ENCODE data around the gene LEMD3. TPM values are rescaled to one million over a fixed set of nuclear protein-coding genes. Genes with fewer than 3 reads are reported as not detected.
A peak's percentile ranks its signal among the peaks of the same experiment; 100 is the strongest.

LEMD3 gene
- polyA plus RNA-seq: 1 to 10 TPM; 5.6 to 5.9 TPM

- Histone ChIP-seq H3K9me3 (ENCODE audit: control insufficient read depth in 2 of 2, insufficient read depth in 1 of 2, low read depth in 1 of 2, low read length in 1 of 2) (no peaks in the 10 kb centered on the region), H3K4me3 (ENCODE audit: low read depth in 1 of 2, low read length in 2 of 2) (peak within 1 kb of the TSS; percentile 81 to 97), H3K27me3 (ENCODE audit: control insufficient read depth in 1 of 2, insufficient read depth in 2 of 2, low read length in 2 of 2) (no peaks in the 10 kb centered on the region), H3K36me3 (ENCODE audit: control insufficient read depth in 2 of 2, insufficient read depth in 2 of 2, low read length in 1 of 2) (no peaks in the 10 kb centered on the region), H3K27ac (ENCODE audit: low read depth in 2 of 2, low read length in 1 of 2) (peak within 1 kb of the TSS; percentile 95 to 99), H3K4me1 (ENCODE audit: control insufficient read depth in 2 of 2, insufficient read depth in 2 of 2, low read length in 1 of 2) (no peaks in the 10 kb centered on the region)
- 0 to 1% methylated on average over 87 to 91 of the region's 91 CpGs for WGBS, 2 donors
Observed at GRCh38 chr12:65169320-65170208, at the start of gene LEMD3. Gene LEMD3 (plus strand): TSS chr12:65169583. CDS start chr12:65169597, 14 bp downstream.

GRCh38 chr12:65121049-65121955, 48.1 kb upstream of the LEMD3 start, which contains the start of gene WIF1:
Gene WIF1 (minus strand): TSS chr12:65121305. CDS start chr12:65121191, 114 bp downstream.
- Histone ChIP-seq H3K9me3 (ENCODE audit: control insufficient read depth in 2 of 2, insufficient read depth in 1 of 2, low read depth in 1 of 2, low read length in 1 of 2) (no peaks in the 10 kb centered on the region), H3K27ac (ENCODE audit: low read depth in 2 of 2, low read length in 1 of 2) (no peak within 1 kb of the TSS), H3K4me3 (ENCODE audit: low read depth in 1 of 2, low read length in 2 of 2) (peak within 1 kb of the TSS in 1 of 2 donors; percentile 18), H3K4me1 (ENCODE audit: control insufficient read depth in 2 of 2, insufficient read depth in 2 of 2, low read length in 1 of 2) (no peaks in the 10 kb centered on the region), H3K27me3 (ENCODE audit: control insufficient read depth in 1 of 2, insufficient read depth in 2 of 2, low read length in 2 of 2) (peaks cover 0 to 12% of the 10 kb centered on the region in 2 donors), H3K36me3 (ENCODE audit: control insufficient read depth in 2 of 2, insufficient read depth in 2 of 2, low read length in 1 of 2) (no peaks in the 10 kb centered on the region)
- 8 to 10% methylated on average over 65 to 73 of the region's 73 CpGs for WGBS, 2 donors

- H3K4me3 ChIP-seq (ENCODE audit: low read depth in 1 of 2, low read length in 2 of 2): no peak overlapping the region
- H3K36me3 ChIP-seq (ENCODE audit: control insufficient read depth in 2 of 2, insufficient read depth in 2 of 2, low read length in 1 of 2): no peaks in the 10 kb centered on the region
- H3K9me3 ChIP-seq (ENCODE audit: control insufficient read depth in 2 of 2, insufficient read depth in 1 of 2, low read depth in 1 of 2, low read length in 1 of 2): no peaks in the 10 kb centered on the region
- 84 to 85% methylated on average over 34 of the region's 34 CpGs for WGBS, 2 donors
- H3K4me1 ChIP-seq (ENCODE audit: control insufficient read depth in 2 of 2, insufficient read depth in 2 of 2, low read length in 1 of 2): no peaks in the 10 kb centered on the region
- peaks cover 0 to 12% of the 10 kb centered on the region in 2 donors for H3K27me3 ChIP-seq (ENCODE audit: control insufficient read depth in 1 of 2, insufficient read depth in 2 of 2, low read length in 2 of 2)
- H3K27ac ChIP-seq (ENCODE audit: low read depth in 2 of 2, low read length in 1 of 2): no peak overlapping the region
Observed at GRCh38 chr12:65121956-65122469, 47.4 kb upstream of the LEMD3 start.

GRCh38 chr12:65122703-65123102, 46.7 kb upstream of the LEMD3 start:
- no peaks in the 10 kb centered on the region for H3K36me3 ChIP-seq (ENCODE audit: control insufficient read depth in 2 of 2, insufficient read depth in 2 of 2, low read length in 1 of 2)
- no peaks in the 10 kb centered on the region for H3K9me3 ChIP-seq (ENCODE audit: control insufficient read depth in 2 of 2, insufficient read depth in 1 of 2, low read depth in 1 of 2, low read length in 1 of 2)
- 53 to 56% methylated on average over 5 of the region's 5 CpGs for WGBS, 2 donors
- no peak overlapping the region for H3K27ac ChIP-seq (ENCODE audit: low read depth in 2 of 2, low read length in 1 of 2)
- no peaks in the 10 kb centered on the region for H3K4me1 ChIP-seq (ENCODE audit: control insufficient read depth in 2 of 2, insufficient read depth in 2 of 2, low read length in 1 of 2)
- peaks cover 0 to 12% of the 10 kb centered on the region in 2 donors for H3K27me3 ChIP-seq (ENCODE audit: control insufficient read depth in 1 of 2, insufficient read depth in 2 of 2, low read length in 2 of 2)
- H3K4me3 ChIP-seq (ENCODE audit: low read depth in 1 of 2, low read length in 2 of 2): no peak overlapping the region

GRCh38 chr12:65123435-65124063, 45.8 kb upstream of the LEMD3 start:
- no peaks in the 10 kb centered on the region for H3K4me1 ChIP-seq (ENCODE audit: control insufficient read depth in 2 of 2, insufficient read depth in 2 of 2, low read length in 1 of 2)
- H3K27ac ChIP-seq (ENCODE audit: low read depth in 2 of 2, low read length in 1 of 2): no peak overlapping the region
- no peaks in the 10 kb centered on the region for H3K36me3 ChIP-seq (ENCODE audit: control insufficient read depth in 2 of 2, insufficient read depth in 2 of 2, low read length in 1 of 2)
- no peak overlapping the region for H3K4me3 ChIP-seq (ENCODE audit: low read depth in 1 of 2, low read length in 2 of 2)
- H3K9me3 ChIP-seq (ENCODE audit: control insufficient read depth in 2 of 2, insufficient read depth in 1 of 2, low read depth in 1 of 2, low read length in 1 of 2): no peaks in the 10 kb centered on the region
- peaks cover 0 to 12% of the 10 kb centered on the region in 2 donors for H3K27me3 ChIP-seq (ENCODE audit: control insufficient read depth in 1 of 2, insufficient read depth in 2 of 2, low read length in 2 of 2)
- 10 to 11% methylated on average over 8 of the region's 8 CpGs for WGBS, 2 donors

GRCh38 chr12:65125247-65125646, 44.1 kb upstream of the LEMD3 start:
- Histone ChIP-seq H3K27ac (ENCODE audit: low read depth in 2 of 2, low read length in 1 of 2) (no peak overlapping the region), H3K4me1 (ENCODE audit: control insufficient read depth in 2 of 2, insufficient read depth in 2 of 2, low read length in 1 of 2) (no peaks in the 10 kb centered on the region), H3K27me3 (ENCODE audit: control insufficient read depth in 1 of 2, insufficient read depth in 2 of 2, low read length in 2 of 2) (peaks cover 0 to 9% of the 10 kb centered on the region in 2 donors), H3K4me3 (ENCODE audit: low read depth in 1 of 2, low read length in 2 of 2) (no peak overlapping the region), H3K36me3 (ENCODE audit: control insufficient read depth in 2 of 2, insufficient read depth in 2 of 2, low read length in 1 of 2) (no peaks in the 10 kb centered on the region), H3K9me3 (ENCODE audit: control insufficient read depth in 2 of 2, insufficient read depth in 1 of 2, low read depth in 1 of 2, low read length in 1 of 2) (no peaks in the 10 kb centered on the region)
- WGBS, 2 donors: 35% methylated on average over 1 of the region's 1 CpG

- 68 to 75% methylated on average over 2 of the region's 2 CpGs for WGBS, 2 donors
- Histone ChIP-seq H3K27ac (ENCODE audit: low read depth in 2 of 2, low read length in 1 of 2) (no peak overlapping the region), H3K36me3 (ENCODE audit: control insufficient read depth in 2 of 2, insufficient read depth in 2 of 2, low read length in 1 of 2) (no peaks in the 10 kb centered on the region), H3K9me3 (ENCODE audit: control insufficient read depth in 2 of 2, insufficient read depth in 1 of 2, low read depth in 1 of 2, low read length in 1 of 2) (no peaks in the 10 kb centered on the region), H3K27me3 (ENCODE audit: control insufficient read depth in 1 of 2, insufficient read depth in 2 of 2, low read length in 2 of 2) (peaks cover 0 to 7% of the 10 kb centered on the region in 2 donors), H3K4me3 (ENCODE audit: low read depth in 1 of 2, low read length in 2 of 2) (no peak overlapping the region), H3K4me1 (ENCODE audit: control insufficient read depth in 2 of 2, insufficient read depth in 2 of 2, low read length in 1 of 2) (no peaks in the 10 kb centered on the region)
Observed at GRCh38 chr12:65125975-65126374, 43.4 kb upstream of the LEMD3 start.

GRCh38 chr12:65126482-65126881, 42.9 kb upstream of the LEMD3 start:
- Histone ChIP-seq H3K27ac (ENCODE audit: low read depth in 2 of 2, low read length in 1 of 2) (no peak overlapping the region), H3K36me3 (ENCODE audit: control insufficient read depth in 2 of 2, insufficient read depth in 2 of 2, low read length in 1 of 2) (no peaks in the 10 kb centered on the region), H3K4me3 (ENCODE audit: low read depth in 1 of 2, low read length in 2 of 2) (no peak overlapping the region), H3K4me1 (ENCODE audit: control insufficient read depth in 2 of 2, insufficient read depth in 2 of 2, low read length in 1 of 2) (no peaks in the 10 kb centered on the region), H3K9me3 (ENCODE audit: control insufficient read depth in 2 of 2, insufficient read depth in 1 of 2, low read depth in 1 of 2, low read length in 1 of 2) (no peaks in the 10 kb centered on the region), H3K27me3 (ENCODE audit: control insufficient read depth in 1 of 2, insufficient read depth in 2 of 2, low read length in 2 of 2) (peaks cover 0 to 2% of the 10 kb centered on the region in 2 donors)
- WGBS, 2 donors: 75 to 82% methylated on average over 5 of the region's 5 CpGs

GRCh38 chr12:65133879-65134278, 35.5 kb upstream of the LEMD3 start:
- H3K36me3 ChIP-seq (ENCODE audit: control insufficient read depth in 2 of 2, insufficient read depth in 2 of 2, low read length in 1 of 2): no peaks in the 10 kb centered on the region
- H3K27me3 ChIP-seq (ENCODE audit: control insufficient read depth in 1 of 2, insufficient read depth in 2 of 2, low read length in 2 of 2): peaks cover 0 to 2% of the 10 kb centered on the region in 2 donors
- no peak overlapping the region for H3K27ac ChIP-seq (ENCODE audit: low read depth in 2 of 2, low read length in 1 of 2)
- H3K4me1 ChIP-seq (ENCODE audit: control insufficient read depth in 2 of 2, insufficient read depth in 2 of 2, low read length in 1 of 2): no peaks in the 10 kb centered on the region
- H3K9me3 ChIP-seq (ENCODE audit: control insufficient read depth in 2 of 2, insufficient read depth in 1 of 2, low read depth in 1 of 2, low read length in 1 of 2): no peaks in the 10 kb centered on the region
- no peak overlapping the region for H3K4me3 ChIP-seq (ENCODE audit: low read depth in 1 of 2, low read length in 2 of 2)
